ENCODE measurements around the gene FMN1. TPM values are rescaled to one million over a fixed set of nuclear protein-coding genes. Genes with fewer than 3 reads are reported as not detected.

Gene FMN1
- total RNA-seq, 1 experiment from 2014 or later: 4.5 TPM

DNA sequence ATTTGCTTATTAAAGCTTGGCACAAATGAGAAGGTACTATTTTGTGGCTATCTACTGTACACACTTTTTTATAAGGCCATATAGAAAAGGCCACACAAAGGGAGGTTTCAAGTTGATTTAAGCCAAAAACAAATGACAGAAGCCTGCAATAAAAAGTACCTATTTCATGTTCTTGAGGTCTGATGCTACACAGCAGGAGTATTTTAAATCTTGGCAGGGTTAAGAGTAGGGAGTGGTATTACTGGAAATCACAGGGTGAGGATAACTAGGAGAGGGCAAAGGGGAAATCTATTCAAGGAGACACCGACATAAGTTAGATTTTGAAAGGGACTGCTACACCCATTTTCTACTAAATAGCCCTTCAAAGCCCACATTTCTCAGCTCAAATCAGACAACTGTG lies 330.5 kb downstream of the FMN1 start:
- CTCF ChIA-PET: interaction anchor here (3.8 kb wide), 1 partner anchor 19 kb away, joined by 19 read pairs; no protein-coding TSS in a partner anchor
- no peaks in the 10 kb centered on the region for H3K27me3 Mint-ChIP-seq (ENCODE audit: low read depth)

More for the DNA sequence above, 330.5 kb downstream of the FMN1 start:
- no peak overlapping the region for H3K27ac Mint-ChIP-seq
- H3K36me3 Mint-ChIP-seq: no peaks in the 10 kb centered on the region
- POLR2A ChIA-PET: no interaction called here
- no peak for TF ChIP-seq CREB1 (CRISPR knock-in tag; IDR thresholded peaks at IDR 0.05)
- TF ChIP-seq, protein P1, sequence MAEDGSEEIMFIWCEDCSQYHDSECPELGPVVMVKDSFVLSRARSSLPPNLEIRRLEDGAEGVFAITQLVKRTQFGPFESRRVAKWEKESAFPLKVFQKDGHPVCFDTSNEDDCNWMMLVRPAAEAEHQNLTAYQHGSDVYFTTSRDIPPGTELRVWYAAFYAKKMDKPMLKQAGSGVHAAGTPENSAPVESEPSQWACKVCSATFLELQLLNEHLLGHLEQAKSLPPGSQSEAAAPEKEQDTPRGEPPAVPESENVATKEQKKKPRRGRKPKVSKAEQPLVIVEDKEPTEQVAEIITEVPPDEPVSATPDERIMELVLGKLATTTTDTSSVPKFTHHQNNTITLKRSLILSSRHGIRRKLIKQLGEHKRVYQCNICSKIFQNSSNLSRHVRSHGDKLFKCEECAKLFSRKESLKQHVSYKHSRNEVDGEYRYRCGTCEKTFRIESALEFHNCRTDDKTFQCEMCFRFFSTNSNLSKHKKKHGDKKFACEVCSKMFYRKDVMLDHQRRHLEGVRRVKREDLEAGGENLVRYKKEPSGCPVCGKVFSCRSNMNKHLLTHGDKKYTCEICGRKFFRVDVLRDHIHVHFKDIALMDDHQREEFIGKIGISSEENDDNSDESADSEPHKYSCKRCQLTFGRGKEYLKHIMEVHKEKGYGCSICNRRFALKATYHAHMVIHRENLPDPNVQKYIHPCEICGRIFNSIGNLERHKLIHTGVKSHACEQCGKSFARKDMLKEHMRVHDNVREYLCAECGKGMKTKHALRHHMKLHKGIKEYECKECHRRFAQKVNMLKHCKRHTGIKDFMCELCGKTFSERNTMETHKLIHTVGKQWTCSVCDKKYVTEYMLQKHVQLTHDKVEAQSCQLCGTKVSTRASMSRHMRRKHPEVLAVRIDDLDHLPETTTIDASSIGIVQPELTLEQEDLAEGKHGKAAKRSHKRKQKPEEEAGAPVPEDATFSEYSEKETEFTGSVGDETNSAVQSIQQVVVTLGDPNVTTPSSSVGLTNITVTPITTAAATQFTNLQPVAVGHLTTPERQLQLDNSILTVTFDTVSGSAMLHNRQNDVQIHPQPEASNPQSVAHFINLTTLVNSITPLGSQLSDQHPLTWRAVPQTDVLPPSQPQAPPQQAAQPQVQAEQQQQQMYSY (CRISPR knock-in tag; IDR thresholded peaks at IDR 0.05): no peak
- TF ChIP-seq FOXJ3 (CRISPR knock-in tag; IDR thresholded peaks at IDR 0.05; ENCODE audit: borderline replicate concordance): no peak
- no peak for TF ChIP-seq NR1H2 (CRISPR knock-in tag; IDR thresholded peaks at IDR 0.05)
- TF ChIP-seq, protein P2, sequence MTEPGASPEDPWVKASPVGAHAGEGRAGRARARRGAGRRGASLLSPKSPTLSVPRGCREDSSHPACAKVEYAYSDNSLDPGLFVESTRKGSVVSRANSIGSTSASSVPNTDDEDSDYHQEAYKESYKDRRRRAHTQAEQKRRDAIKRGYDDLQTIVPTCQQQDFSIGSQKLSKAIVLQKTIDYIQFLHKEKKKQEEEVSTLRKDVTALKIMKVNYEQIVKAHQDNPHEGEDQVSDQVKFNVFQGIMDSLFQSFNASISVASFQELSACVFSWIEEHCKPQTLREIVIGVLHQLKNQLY (CRISPR knock-in tag; IDR thresholded peaks at IDR 0.05): no peak
- TF ChIP-seq, protein P3, sequence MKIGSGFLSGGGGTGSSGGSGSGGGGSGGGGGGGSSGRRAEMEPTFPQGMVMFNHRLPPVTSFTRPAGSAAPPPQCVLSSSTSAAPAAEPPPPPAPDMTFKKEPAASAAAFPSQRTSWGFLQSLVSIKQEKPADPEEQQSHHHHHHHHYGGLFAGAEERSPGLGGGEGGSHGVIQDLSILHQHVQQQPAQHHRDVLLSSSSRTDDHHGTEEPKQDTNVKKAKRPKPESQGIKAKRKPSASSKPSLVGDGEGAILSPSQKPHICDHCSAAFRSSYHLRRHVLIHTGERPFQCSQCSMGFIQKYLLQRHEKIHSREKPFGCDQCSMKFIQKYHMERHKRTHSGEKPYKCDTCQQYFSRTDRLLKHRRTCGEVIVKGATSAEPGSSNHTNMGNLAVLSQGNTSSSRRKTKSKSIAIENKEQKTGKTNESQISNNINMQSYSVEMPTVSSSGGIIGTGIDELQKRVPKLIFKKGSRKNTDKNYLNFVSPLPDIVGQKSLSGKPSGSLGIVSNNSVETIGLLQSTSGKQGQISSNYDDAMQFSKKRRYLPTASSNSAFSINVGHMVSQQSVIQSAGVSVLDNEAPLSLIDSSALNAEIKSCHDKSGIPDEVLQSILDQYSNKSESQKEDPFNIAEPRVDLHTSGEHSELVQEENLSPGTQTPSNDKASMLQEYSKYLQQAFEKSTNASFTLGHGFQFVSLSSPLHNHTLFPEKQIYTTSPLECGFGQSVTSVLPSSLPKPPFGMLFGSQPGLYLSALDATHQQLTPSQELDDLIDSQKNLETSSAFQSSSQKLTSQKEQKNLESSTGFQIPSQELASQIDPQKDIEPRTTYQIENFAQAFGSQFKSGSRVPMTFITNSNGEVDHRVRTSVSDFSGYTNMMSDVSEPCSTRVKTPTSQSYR (CRISPR knock-in tag; IDR thresholded peaks at IDR 0.05): no peak
- TF ChIP-seq, protein P4, sequence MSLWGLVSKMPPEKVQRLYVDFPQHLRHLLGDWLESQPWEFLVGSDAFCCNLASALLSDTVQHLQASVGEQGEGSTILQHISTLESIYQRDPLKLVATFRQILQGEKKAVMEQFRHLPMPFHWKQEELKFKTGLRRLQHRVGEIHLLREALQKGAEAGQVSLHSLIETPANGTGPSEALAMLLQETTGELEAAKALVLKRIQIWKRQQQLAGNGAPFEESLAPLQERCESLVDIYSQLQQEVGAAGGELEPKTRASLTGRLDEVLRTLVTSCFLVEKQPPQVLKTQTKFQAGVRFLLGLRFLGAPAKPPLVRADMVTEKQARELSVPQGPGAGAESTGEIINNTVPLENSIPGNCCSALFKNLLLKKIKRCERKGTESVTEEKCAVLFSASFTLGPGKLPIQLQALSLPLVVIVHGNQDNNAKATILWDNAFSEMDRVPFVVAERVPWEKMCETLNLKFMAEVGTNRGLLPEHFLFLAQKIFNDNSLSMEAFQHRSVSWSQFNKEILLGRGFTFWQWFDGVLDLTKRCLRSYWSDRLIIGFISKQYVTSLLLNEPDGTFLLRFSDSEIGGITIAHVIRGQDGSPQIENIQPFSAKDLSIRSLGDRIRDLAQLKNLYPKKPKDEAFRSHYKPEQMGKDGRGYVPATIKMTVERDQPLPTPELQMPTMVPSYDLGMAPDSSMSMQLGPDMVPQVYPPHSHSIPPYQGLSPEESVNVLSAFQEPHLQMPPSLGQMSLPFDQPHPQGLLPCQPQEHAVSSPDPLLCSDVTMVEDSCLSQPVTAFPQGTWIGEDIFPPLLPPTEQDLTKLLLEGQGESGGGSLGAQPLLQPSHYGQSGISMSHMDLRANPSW (CRISPR knock-in tag; conservative IDR thresholded peaks at IDR 0.05; ENCODE audit: low read depth): no peak
- TF ChIP-seq, protein P5, sequence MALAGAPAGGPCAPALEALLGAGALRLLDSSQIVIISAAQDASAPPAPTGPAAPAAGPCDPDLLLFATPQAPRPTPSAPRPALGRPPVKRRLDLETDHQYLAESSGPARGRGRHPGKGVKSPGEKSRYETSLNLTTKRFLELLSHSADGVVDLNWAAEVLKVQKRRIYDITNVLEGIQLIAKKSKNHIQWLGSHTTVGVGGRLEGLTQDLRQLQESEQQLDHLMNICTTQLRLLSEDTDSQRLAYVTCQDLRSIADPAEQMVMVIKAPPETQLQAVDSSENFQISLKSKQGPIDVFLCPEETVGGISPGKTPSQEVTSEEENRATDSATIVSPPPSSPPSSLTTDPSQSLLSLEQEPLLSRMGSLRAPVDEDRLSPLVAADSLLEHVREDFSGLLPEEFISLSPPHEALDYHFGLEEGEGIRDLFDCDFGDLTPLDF (CRISPR knock-in tag; IDR thresholded peaks at IDR 0.05): no peak
- TF ChIP-seq, protein P6, sequence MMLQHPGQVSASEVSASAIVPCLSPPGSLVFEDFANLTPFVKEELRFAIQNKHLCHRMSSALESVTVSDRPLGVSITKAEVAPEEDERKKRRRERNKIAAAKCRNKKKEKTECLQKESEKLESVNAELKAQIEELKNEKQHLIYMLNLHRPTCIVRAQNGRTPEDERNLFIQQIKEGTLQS (CRISPR knock-in tag; conservative IDR thresholded peaks at IDR 0.05): no peak
- TF ChIP-seq, protein P7, sequence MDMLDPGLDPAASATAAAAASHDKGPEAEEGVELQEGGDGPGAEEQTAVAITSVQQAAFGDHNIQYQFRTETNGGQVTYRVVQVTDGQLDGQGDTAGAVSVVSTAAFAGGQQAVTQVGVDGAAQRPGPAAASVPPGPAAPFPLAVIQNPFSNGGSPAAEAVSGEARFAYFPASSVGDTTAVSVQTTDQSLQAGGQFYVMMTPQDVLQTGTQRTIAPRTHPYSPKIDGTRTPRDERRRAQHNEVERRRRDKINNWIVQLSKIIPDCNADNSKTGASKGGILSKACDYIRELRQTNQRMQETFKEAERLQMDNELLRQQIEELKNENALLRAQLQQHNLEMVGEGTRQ (CRISPR knock-in tag; IDR thresholded peaks at IDR 0.05): no peak
- TF ChIP-seq RELA (CRISPR knock-in tag; IDR thresholded peaks at IDR 0.05; ENCODE audit: borderline replicate concordance): no peak
- ATAC-seq (no peak), DNase-seq (ENCODE audit: low spot score) (no peak)
- no peaks in the 10 kb centered on the region for H3K9me3 Mint-ChIP-seq
- no peak overlapping the region for H3K4me3 Mint-ChIP-seq
- peaks cover 20% of the 10 kb centered on the region for H3K4me1 Mint-ChIP-seq
